ENCODE data around the gene SNRPN.
A peak's percentile ranks its signal among the peaks of the same experiment; 100 is the strongest.
"Not testable (repeated sequence)": the region's sequence is repeated elsewhere in the genome, so short reads cannot be mapped to it uniquely, and the experiment has no call there.

SNRPN gene
- total RNA-seq, result 1.2 to 4.4 (median 2.5) reads per million in 17 experiments

DNA sequence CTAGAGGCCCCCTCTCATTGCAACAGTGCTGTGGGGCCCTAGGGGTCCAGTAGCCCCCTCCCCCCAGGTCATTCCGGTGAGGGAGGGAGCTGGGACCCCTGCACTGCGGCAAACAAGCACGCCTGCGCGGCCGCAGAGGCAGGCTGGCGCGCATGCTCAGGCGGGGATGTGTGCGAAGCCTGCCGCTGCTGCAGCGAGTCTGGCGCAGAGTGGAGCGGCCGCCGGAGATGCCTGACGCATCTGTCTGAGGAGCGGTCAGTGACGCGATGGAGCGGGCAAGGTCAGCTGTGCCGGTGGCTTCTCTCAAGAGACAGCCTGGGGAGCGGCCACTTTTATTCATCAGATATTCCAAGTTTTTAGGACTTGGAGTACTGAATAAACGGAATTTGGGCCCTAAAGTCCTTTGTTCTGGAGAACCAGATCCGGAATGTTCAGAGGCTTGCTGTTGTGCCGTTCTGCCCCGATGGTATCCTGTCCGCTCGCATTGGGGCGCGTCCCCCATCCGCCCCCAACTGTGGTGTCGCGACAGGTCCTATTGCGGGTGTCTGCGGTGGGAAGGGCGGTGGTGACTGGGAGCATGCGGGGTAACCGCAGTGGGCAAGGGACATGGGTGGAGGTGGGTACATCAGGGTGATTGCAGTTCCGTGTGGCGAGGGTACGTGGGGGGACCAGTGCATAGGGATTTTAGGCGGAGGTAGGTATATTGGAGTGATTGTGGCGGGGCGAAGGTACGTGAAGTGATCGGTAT lies at the start of gene SNRPN, which contains the start of gene SNURF:
SNRPN (plus strand) TSS at position 205 of the 748 bp plus-strand sequence. CDS start 19,467 bp downstream, outside the sequence.
SNURF (plus strand) TSS at position 205 of the 748 bp plus-strand sequence; CDS start at position 267, 62 bp downstream.
- DNase-seq, result peak; percentile 71 to 85 (median 77)

DNA sequence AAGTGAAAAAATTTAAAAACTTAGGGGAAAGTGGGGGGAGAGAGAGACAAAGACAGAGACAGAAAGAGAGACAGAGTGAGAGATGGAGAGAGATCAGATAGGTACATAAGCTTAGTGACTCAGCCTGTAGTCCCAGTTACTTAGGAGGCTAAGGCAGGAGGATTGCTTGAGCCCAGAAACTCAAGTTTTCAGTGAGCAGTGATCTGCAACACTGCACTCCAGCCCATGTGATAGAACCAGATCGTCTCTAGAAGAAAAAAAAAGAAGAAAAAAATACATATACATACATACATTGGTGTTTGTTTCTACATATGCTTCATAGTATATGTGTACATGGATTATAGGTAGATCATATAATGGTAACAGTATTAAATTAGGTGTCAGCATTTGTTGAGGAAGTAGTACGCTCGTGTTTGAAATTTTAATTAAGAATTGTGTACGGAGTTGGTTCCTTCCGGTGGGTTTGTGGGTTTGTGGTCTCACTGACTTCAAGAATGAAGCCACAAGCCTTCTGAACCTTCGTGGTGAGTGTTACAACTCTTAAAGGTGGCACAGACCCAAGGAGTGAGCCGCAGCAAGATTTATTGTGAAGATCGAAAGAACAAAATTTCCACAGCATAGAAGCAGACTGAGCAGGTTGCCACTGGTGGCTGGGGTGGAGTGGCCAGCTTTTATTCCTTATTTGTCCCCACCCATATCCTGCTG lies 38.3 kb upstream of the SNRPN start:
- no peak for DNase-seq

DNA sequence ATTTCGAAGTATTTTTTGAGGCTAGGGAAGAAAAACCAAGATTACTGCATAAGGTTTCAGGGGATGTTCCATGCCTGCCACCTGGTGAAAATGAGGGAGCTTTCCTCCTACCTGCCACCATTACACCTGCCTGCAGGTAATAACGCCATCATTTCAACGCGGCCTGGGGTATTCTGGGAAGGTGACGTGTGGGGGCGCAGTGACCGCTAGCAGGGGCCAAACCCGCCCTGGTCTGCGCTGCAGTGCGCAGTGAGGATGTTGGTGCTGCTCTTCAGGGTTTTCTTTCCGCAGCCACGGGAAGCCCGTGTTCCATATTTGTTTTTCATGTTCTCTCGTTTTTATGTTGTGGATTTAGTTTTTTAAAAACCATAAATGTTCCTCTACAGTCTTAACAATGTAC lies 37.4 kb upstream of the SNRPN start:
- no peak for DNase-seq

DNA sequence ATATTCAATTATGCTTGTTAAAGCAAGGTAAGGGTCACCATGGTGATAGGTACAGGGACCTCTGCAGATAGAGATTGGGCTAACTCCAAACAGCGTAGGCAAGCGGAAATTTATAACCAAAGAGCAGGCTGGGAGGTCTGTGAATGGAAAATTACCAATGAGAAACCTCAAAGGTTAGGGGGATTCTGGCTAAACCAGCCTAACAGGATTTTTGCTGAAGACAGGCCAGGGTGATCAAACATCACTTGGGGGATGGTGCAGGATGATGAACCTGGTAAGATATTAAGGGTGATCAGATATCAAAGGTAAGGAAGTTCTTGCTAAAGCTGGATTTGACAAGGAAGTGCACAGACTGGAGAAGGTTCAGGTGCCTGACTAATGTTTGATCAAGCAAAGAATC lies 35.3 kb upstream of the SNRPN start:
- DNase-seq, result no peak

DNA sequence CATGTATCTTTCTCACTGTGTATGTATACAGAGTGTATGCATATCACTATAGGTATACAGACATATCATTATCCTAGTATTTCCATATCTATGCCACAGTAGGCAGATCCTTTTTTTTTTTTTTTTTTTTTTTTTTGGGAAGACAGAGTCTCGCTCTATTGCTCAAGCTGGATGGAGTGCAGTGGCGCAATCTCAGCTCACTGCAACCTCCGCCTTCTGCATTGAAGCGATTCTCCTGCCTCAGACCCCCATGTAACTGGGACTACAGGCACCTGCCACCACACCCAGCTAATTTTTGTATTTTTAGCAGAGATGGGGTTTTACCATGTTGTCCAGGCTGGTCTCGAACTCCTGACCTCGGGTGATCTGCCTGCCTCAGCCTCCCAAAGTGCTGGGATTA lies 32.0 kb upstream of the SNRPN start:
- not testable (repeated sequence) for DNase-seq

DNA sequence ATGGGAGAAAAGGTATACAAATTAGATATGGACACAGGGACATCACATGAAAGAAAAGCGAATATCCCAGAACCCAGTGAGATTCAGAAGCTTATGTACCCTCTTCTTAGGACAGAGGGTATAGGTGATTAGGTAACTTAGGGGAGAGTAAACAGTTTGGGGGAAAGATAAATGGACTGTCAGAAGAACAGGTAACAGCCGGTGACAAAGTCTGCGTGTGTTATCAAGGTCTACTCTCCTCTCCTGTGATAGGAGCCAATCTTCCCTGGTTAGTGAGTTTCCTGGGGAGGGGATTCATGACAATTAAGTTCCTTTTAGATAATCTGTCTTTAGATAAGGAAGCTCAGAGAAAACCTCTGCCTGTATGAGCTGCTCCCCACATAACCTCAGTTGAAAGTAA lies 30.6 kb upstream of the SNRPN start:
- no peak for DNase-seq

DNA sequence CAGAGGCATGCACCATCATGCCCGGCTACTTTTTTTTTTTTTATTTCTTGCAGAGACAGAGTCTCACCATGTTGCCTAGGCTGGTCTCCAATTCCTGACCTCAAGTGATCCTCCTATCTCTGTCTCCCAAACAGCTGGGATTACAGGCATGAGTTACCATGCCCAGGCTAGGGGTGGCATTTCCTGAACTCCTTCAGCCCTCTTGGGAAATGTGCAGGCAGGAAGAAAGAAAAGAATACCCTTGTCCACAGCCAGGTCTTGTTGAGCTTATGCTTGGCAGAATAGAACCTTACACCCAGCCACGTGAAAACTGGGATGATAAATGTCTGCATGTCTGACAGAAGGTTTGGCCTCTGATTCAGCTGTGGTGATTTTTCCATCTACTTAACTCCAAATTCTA lies 30.2 kb upstream of the SNRPN start:
- DNase-seq, result no peak

DNA sequence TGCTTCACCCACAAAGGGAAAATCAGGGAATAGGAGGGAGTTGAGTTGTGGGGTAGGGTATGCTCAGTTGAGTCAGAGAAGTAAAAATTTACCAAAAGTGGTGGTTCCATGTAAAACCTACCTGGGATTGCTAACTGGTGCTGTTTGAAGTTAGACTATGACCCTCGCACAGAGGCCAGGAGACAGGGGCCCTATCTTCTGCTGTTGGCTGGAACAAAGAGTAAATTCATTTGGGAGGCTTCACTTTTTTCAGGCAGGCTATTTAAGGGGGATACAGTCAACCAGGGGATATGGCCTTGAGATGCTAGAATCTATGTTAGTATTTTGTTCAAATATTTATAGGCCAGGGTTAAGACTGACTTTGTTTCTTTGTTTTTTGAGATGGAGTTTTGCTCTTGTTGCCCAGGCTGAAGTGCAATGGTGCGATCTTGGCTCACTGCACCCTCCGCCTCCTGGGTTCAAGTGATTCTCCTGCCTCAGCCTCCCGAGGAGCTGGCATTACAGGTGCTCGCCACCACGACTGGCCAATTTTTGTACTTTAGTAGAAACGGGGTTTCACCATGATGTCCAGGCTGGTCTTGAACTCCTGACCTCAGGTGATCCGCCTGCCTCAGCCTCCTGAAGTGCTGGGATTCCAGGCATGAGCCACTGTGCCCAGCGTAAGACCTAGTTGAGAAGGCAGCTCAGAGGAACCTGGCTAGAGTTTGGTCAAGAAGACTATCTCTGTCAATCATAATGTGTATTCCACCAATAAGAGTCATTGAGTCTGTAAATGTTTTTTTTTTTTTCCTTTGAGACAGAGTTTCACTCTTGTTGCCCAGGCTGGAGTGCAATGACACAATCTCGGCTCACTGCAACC lies 22.7 kb upstream of the SNRPN start:
- DNase-seq, result not testable (repeated sequence)

DNA sequence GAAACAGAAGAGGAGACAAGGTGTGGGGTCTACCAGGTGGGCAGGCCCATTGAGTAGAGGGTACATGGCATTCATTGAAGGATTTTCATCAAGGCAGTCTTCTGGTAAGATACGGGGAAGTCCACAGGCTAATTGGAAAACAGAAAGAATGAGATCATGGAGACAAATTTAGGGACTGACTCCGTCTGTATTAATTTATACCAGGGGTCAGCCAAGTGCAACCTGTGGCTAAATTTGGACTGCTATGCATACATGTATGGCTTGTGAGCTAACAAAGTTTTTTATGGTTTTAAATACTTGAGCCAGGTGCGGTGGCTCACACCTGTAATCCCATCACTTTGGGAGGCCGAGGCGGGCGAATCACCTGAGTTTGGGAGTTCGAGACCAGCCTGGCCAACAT lies 21.1 kb upstream of the SNRPN start:
- DNase-seq, result no peak

DNA sequence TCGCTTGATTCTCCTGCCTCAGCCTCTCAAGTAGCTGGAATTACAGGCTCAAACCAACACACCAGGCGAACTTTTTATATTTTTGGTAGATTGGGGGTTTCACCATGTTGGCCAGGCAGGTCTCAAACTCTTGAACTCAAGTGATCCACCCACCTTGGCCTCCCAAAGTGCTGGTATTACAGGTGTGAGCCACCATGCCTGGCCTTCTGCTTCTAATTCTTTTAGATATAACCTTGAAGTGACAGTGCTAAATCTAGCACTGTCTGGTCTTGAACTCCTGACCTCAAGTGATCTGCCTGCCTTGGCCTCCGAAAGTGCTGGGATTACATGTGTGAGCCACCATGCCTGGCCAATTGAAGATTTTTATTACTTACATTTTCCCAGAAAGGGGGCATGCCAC lies 16.6 kb upstream of the SNRPN start:
- DNase-seq, result not testable (repeated sequence)

DNA sequence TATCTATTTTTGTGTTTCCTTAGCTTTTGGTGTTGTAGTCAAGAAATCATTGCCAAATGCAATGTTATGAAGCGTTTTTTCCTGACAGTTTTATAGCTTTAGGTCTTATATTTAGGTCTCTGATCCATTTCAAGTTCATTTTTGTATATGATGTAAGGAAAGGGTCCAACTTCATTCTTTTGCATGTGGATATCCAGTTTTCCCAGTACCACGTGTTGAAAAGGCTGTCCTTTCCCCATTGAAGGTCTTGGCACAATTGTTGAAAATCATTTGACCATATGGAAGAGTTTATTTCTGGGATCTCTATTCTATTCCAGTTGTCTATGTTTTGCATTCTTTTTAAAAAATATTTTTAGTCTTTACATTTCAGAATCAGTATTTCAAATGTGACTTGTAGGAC lies 14.6 kb upstream of the SNRPN start:
- no peak for DNase-seq

DNA sequence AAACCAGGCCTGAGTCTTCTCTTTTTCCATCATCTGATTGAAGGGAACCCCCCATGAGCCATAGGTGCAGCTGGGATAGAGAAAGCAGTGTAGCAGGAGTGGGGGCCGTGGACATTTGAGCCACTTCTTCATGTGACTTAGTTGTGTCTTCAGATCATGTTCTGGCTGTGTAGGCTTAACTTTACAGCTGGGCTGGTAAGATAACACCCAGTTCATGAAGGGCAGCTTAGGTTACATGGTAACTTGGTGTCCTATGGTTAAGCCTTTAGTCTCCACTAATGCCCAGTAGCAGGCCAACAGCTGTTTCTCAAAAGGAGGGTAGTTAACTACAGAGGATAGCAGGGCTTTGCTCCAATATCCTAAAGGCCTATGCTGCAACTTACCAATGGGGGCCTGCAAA lies 11.4 kb upstream of the SNRPN start:
- no peak for DNase-seq

DNA sequence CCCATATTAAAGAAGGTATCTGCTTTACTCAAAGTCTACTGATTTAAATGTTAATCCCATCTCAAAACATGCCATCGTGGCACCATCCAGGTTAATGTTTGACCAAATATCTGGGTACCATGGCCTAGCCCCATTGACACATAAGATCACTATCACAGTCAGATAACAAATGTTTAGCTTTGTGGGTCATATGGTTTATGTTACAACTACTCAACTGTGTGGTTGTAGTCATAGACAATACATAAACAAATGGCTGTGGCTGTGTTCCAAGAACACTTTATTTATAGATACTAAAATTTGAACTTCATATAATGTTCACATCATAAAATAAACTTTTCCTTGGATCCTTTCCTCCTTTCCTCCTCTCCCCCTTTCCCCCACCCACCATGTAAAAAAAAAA lies 9.8 kb upstream of the SNRPN start:
- no peak for DNase-seq

DNA sequence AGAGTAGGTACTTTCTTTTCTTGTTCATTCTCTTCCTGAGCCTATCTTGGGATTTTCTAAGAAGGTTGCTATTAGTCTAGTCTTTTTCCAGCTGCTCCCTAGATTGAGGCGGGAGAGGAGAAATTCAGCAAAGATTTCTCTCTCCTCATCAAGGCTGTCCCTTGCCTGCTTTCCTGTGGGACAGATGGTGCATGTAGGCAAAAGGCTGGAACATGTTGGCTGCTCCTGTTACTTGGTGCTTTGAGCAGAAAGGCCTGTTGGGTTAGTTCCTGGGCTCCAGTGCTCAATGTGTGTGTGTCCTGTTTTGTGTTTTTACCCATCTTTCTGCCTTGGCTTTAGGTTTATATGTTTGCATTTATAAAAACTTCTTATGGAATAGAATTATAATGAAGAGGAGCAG lies 9.1 kb upstream of the SNRPN start:
- no peak for DNase-seq

DNA sequence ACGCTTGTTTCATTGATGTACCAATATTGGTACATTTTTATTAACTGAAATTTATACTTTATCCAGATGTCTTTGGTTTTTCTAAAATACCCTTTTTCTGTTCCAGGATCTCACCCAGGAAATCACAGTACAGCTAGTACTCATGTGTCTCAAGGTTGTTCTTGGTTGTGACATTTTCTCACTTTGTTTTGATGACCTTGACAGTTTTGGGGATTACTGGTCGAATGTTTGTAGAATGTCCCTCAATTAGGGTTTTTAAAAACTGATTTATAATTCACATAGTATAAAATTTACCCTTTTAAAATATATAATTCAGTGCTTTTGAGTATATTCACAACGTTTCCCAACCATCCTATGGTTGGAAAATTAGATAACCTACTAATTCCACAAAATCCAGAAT lies 6.3 kb upstream of the SNRPN start:
- DNase-seq, result no peak

DNA sequence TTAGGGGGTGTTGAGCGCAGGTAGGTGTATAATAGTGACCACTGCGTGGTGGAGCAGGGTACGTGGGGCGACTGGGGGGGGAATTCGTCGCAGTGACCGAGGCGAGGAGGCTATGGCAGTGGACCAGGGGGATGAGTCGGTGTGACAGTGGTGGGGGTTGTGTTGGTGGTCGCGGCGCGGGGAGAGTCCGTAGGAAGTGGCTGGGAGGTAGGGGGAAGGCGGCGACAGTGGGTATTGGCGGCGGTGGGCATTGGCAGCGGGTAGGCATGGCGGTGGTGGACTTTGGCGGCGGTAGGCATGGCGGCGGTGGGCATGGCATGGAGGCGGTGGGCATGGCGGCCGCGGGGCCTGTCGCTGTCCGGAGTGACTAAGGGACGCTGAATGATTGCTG lies 739 bp downstream of the SNRPN start:
- peak in 2 of 4 experiments; percentile 11 to 18 for DNase-seq

DNA sequence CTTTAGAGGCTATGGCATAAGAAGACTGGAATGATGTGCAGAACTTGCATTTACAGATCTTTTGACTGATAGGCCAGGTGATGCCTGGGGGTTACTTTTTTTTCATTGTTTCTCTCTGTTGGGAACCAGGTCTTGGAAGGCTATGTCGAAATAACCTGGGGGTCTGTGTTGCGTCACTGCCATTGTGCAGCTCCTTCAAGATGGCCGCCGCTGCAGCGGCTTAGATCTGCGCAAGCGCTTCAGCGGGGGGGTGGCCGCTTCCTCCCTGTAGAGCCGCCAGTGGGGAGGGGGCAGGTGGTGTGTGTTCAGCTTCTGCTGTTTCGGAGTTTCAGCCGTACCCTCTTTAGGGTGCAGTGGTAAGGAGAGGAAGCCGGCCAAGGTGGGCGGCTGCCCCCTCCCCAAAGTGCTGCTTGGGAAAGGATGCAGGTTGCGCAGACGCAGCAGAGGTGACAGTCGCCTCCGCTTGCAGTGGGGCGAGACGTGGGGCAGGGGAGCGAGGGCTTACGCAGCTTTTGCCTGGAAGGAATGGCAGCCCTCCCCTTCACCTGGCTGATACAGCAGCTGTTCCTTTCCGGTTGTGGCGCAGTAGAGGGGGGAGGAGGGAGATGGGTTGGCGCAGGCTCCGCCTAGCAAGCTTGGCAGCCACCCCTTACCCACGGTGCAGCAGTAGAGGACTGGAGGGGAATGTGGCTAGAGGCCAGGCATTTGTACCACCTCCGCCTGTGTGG lies 1.5 kb downstream of the SNRPN start:
- peak; percentile 61 to 80 (median 68) for DNase-seq

DNA sequence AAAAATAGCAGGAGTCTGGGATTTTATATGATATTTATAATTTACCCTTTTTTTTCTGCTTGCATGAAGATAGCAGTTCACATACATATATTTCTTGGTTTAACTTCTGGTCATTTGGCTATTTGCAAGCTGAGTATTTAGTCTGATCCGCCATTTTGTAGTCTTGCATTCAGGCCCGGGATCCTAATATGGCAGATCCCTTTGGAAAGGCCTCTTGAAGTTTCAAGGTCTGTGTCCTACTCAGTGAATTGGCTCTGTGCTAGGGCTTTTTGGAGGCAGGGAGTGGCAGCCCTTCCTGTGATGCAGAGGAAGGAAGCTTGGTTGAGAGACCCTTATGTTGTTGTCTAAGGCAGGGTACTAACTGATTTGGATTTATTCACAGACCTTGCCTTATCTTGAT lies 2.9 kb downstream of the SNRPN start:
- no peak for DNase-seq

DNA sequence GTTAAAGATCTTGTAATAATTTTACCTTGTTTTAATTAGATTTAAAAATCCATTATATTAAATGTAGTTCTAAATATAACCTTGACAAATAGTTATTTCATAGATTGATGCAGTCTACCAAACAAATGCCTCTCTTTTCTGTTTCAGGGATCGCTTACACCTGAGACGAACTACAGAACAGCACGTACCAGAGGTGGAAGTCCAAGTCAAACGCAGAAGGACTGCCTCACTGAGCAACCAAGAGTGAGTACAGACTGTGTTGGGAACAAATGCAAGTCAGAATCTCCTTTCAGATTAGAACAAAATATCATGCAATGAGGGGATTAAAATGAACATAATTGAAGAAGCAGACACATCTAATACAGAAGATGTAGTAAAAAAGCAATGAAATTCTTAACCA lies 7.2 kb downstream of the SNRPN start:
- no peak for DNase-seq

DNA sequence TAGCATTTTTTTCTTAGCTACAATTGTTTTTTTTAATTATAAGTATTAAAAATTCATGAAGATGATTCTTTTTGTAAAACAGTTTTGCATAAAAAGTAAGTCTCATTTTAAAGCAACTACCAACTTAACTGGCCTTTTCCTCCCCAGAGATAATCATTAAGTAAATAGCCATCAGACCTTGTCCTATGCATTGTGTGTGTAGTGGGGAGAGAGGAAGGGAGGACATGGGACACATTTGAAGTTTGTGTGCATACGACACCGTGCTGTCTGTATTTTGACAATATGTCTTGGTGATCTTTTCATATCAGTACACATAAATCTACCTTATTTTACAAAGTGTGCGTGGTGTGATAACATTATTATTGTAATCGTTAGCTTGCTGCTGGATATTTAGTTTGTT lies 8.1 kb downstream of the SNRPN start:
- DNase-seq, result no peak

DNA sequence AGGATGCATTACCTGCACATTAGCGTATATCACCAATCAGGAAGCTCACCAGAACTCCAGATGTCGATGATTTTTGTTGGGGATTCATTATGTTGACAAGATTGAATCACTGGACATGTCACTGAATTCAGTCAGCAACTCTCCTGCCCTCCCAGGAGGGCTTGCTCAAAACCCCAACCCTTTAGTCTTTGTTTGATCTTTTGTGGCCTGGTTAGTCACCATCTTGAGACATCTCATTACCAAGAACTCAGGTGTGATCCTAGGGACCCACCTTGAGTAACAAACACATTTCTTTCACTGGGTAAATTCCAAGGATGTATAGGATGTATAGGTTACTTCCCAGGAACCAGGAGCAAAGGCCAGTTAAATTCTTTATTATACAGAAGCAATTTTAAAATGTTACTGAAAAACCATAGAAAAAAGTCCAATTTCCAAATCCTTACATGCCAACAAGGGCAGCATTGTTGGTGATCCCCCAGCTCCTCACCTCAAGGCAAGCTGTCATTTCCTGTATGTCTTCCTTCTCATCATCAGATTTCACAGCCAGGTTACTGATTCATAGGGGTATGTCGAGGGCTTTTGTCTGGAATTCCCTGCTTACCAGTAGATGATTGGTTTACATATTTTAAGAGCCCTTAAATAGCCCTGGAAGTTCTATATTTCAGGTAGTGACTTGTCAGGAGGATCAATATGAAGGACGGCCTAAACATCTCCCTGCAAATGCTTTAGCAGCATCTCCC lies 11.7 kb downstream of the SNRPN start:
- DNase-seq, result no peak

DNA sequence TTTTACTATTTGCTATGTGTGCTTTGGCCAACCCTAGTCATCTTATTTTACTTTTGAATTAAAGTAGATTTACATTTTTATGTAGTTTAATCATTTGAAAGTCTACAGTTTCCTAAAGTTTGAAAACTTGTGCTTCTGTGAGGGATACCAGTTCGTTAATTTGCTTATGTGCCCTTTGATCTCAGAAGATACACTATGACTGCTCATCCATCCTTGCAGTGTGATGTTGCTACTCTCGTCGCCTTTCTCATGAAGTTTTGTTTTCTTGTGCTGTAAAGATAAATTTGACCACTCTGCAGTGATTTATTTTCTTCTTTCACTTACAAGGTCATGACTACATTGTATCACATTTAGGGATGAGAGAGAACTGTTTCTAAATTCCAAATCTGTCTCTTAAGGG lies 16.3 kb downstream of the SNRPN start:
- DNase-seq, result no peak

Measured in suppressor macrophage (primary cell).